H54 (cell line): ENCODE measurements around the gene PRDM16.

Source experiments
- DNase-seq: peaks from one replicate; pipeline ENCODE4 v3.0.0; 2011; ENCODE audit warnings: low spot score, mixed read lengths; ENCODE audit not compliant: insufficient read length
- FAIRE-seq: peaks from 3 replicates; lab custom pipeline; 2011; peaks lifted over from hg19 to GRCh38; lab: Jason Lieb, UNC
- POLR2A ChIP-seq: IDR thresholded peaks from 2 replicates; pipeline ENCODE4 v1.6.1; 2011; ENCODE audit warnings: low read depth, mild to moderate bottlenecking, low read length

Gene PRDM16

GRCh38 chr1:3242408-3243260 is 173.6 kb downstream of the PRDM16 start:
- no peak for TF ChIP-seq POLR2A
- DNase-seq (no peak), FAIRE-seq (no peak)

GRCh38 chr1:3243304-3243703 is 174.3 kb downstream of the PRDM16 start:
- no peak for TF ChIP-seq POLR2A
- DNase-seq = no peak
- no peak for FAIRE-seq

GRCh38 chr1:3244025-3244926 is 175.3 kb downstream of the PRDM16 start:
- TF ChIP-seq POLR2A = no peak
- FAIRE-seq (no peak), DNase-seq (no peak)

GRCh38 chr1:3244927-3245315 is 175.9 kb downstream of the PRDM16 start:
- no peak for TF ChIP-seq POLR2A
- DNase-seq = peak; percentile 78
- no peak for FAIRE-seq

- DNase-seq = no peak
- no peak for FAIRE-seq
- no peak for TF ChIP-seq POLR2A
Measured at GRCh38 chr1:3245344-3245743, 176.3 kb downstream of the PRDM16 start.

- FAIRE-seq = no peak
- no peak for TF ChIP-seq POLR2A
- DNase-seq = no peak
Measured at GRCh38 chr1:3245768-3246167, 176.8 kb downstream of the PRDM16 start.

- DNase-seq = no peak
- TF ChIP-seq POLR2A = no peak
- no peak for FAIRE-seq
Measured at GRCh38 chr1:3246251-3246650, 177.2 kb downstream of the PRDM16 start.

- no peak for DNase-seq
- TF ChIP-seq POLR2A = no peak
- FAIRE-seq = no peak
Measured at GRCh38 chr1:3247521-3248121, 178.6 kb downstream of the PRDM16 start.

GRCh38 chr1:3248155-3249141 is 179.4 kb downstream of the PRDM16 start:
- no peak for FAIRE-seq
- no peak for DNase-seq

GRCh38 chr1:3249231-3249630 is 180.2 kb downstream of the PRDM16 start:
- TF ChIP-seq POLR2A = no peak
- FAIRE-seq = no peak
- DNase-seq = no peak

More at GRCh38 chr1:3248155-3249141, 179.4 kb downstream of the PRDM16 start:
- TF ChIP-seq POLR2A = no peak

- FAIRE-seq (no peak), DNase-seq (no peak)
- TF ChIP-seq POLR2A = no peak
Measured at GRCh38 chr1:3249631-3250501, 180.9 kb downstream of the PRDM16 start.

GRCh38 chr1:3250624-3251023 is 181.6 kb downstream of the PRDM16 start:
- no peak for FAIRE-seq
- TF ChIP-seq POLR2A = no peak
- DNase-seq = no peak
